Breast epithelium (tissue), 4 donors: ENCODE results near the gene IGSF9B. TPM values are rescaled to one million over a fixed set of nuclear protein-coding genes. Genes with fewer than 3 reads are reported as not detected.
A peak's percentile ranks its signal among the peaks of the same experiment; 100 is the strongest.

Experiments used
- DNase-seq, 2 donors: peaks; one replicate each; pipeline ENCODE4 v3.0.0-alpha.2; 2019; ENCODE audit warnings: low spot score in 2 of 2
- H3K27ac ChIP-seq, 2 donors: fragments of 200-600 bp; sonication (generic) in 1 of 2; one replicate each; pipeline ENCODE4 v1.5.1; 2016 to 2019; ENCODE audit warnings: mild to moderate bottlenecking in 1 of 2
- H3K27me3 ChIP-seq, 2 donors: fragments of 200-600 bp; sonication (generic) in 1 of 2; one replicate each; pipeline versions ENCODE4 v1.5.1 to v1.6.0; 2017 to 2019; ENCODE audit warnings: control low read depth in 1 of 2, mild to moderate bottlenecking in 1 of 2
- H3K36me3 ChIP-seq: fragments of 200-600 bp; one replicate; pipeline ENCODE4 v1.5.1; 2019
- H3K4me1 ChIP-seq, 2 donors: fragments of 200-600 bp; sonication (generic); one replicate each; pipeline ENCODE4 v1.5.1; 2016 to 2019; ENCODE audit warnings: control low read depth in 1 of 2
- H3K4me3 ChIP-seq, 3 donors: fragments of 200-600 bp; sonication (generic); 1 replicate in 2 of 3; 2 replicates in 1 of 3; pipeline ENCODE4 v1.5.1; 2016 to 2019; ENCODE audit warnings: mild to moderate bottlenecking in 3 of 3, moderate library complexity in 2 of 3
- H3K9me3 ChIP-seq, 2 donors: fragments of 200-600 bp; sonication (generic) in 1 of 2; one replicate each; pipeline ENCODE4 v1.5.1; 2016 to 2019; ENCODE audit warnings: control low read depth in 1 of 2
- CTCF ChIP-seq, 3 donors: fragments of 450-650 bp; IDR thresholded peaks; one replicate each; pipeline ENCODE4 v1.5.1; 2016 to 2017; ENCODE audit warnings: antibody characterized with exemption in 3 of 3, mild to moderate bottlenecking in 3 of 3, moderate library complexity in 3 of 3
- POLR2A ChIP-seq: fragments of 450-650 bp; IDR thresholded peaks from one replicate; pipeline ENCODE4 v1.6.1; 2016; ENCODE audit warnings: antibody characterized with exemption, mild to moderate bottlenecking, moderate library complexity
- POLR2AphosphoS5 ChIP-seq, 3 donors: sonication (generic); formaldehyde crosslinking; IDR thresholded peaks; one replicate each; pipeline ENCODE4 v1.6.1; 2017; ENCODE audit warnings: antibody characterized with exemption in 3 of 3
- intact Hi-C: fragments of 100-400 bp; cut with DNase I; formaldehyde crosslinking; loops from one replicate; pipeline ENCODE4 v1.15.1; 2023; ENCODE audit warnings: low total_unique reads
- total RNA-seq, 3 donors: library from RNA; depleted of rRNA; stranded (reverse); fragments of >200 nt; gene quantifications; one replicate each; pipeline ENCODE4 v1.1.0, GENCODE V29; 2016

IGSF9B gene
- total RNA-seq, 3 donors from 2014 or later = 0.64 to 4.5 (median 3.3) TPM

- Histone ChIP-seq H3K4me3 (no peak overlapping the region), H3K9me3 (no peaks in the 10 kb centered on the region), H3K36me3 (no peaks in the 10 kb centered on the region), H3K27ac (no peak overlapping the region), H3K4me1 (no peaks in the 10 kb centered on the region), H3K27me3 (no peaks in the 10 kb centered on the region)
- TF ChIP-seq CTCF (IDR thresholded peaks at IDR 0.05) = no peak
- TF ChIP-seq POLR2A = no peak
- TF ChIP-seq POLR2AphosphoS5 (IDR thresholded peaks at IDR 0.05) = no peak
- intact Hi-C loops = no loop called here
- DNase-seq = peak in 1 of 2 donors; percentile 10
These were observed 56.3 kb downstream of the IGSF9B start for GRCh38 chr11:133900176-133901105.

- Histone ChIP-seq H3K36me3 (no peaks in the 10 kb centered on the region), H3K4me3 (no peak overlapping the region), H3K27me3 (no peaks in the 10 kb centered on the region), H3K4me1 (no peaks in the 10 kb centered on the region), H3K27ac (no peak overlapping the region), H3K9me3 (no peaks in the 10 kb centered on the region)
- TF ChIP-seq POLR2A = no peak
- no peak for TF ChIP-seq POLR2AphosphoS5 (IDR thresholded peaks at IDR 0.05)
- TF ChIP-seq CTCF (IDR thresholded peaks at IDR 0.05) = no peak
- intact Hi-C loops = no loop called here
- DNase-seq = peak in 1 of 2 donors; percentile 9
These were observed 58.0 kb downstream of the IGSF9B start for GRCh38 chr11:133898770-133899115.

- DNase-seq = peak in 1 of 2 donors; percentile 4
- no peak overlapping the region for H3K4me3 ChIP-seq
- no peak overlapping the region for H3K27ac ChIP-seq
- H3K9me3 ChIP-seq = no peaks in the 10 kb centered on the region
- H3K36me3 ChIP-seq = no peaks in the 10 kb centered on the region
- no peaks in the 10 kb centered on the region for H3K4me1 ChIP-seq
- TF ChIP-seq CTCF (IDR thresholded peaks at IDR 0.05) (no peak), POLR2A (no peak), POLR2AphosphoS5 (IDR thresholded peaks at IDR 0.05) (no peak)
- H3K27me3 ChIP-seq = no peaks in the 10 kb centered on the region
- intact Hi-C loops = no loop called here
These were observed 58.6 kb downstream of the IGSF9B start for GRCh38 chr11:133898031-133898769.

- Histone ChIP-seq H3K36me3 (no peaks in the 10 kb centered on the region), H3K27me3 (no peaks in the 10 kb centered on the region), H3K4me3 (no peak overlapping the region), H3K4me1 (no peaks in the 10 kb centered on the region), H3K9me3 (no peaks in the 10 kb centered on the region), H3K27ac (no peak overlapping the region)
- intact Hi-C loops = no loop called here
- DNase-seq = peak in 1 of 2 donors; percentile 7
- TF ChIP-seq CTCF (IDR thresholded peaks at IDR 0.05) (no peak), POLR2AphosphoS5 (IDR thresholded peaks at IDR 0.05) (no peak), POLR2A (no peak)
These were observed 59.5 kb downstream of the IGSF9B start for GRCh38 chr11:133897331-133897650.
